Gastroesophageal sphincter (tissue), 4 donors: ENCODE measurements around the gene PRR15L. TPM values are rescaled to one million over a fixed set of nuclear protein-coding genes. Genes with fewer than 3 reads are reported as not detected.

Experiments used
- ATAC-seq: fragments of 150-250 bp; one replicate; pipeline ENCODE4 v1.9.1; 2016; ENCODE audit warnings: mild to moderate bottlenecking, moderate library complexity
- H3K27ac ChIP-seq, 4 donors: fragments of 200-600 bp; sonication (generic) in 3 of 4; 1 replicate in 3 of 4; 2 replicates in 1 of 4; pipeline ENCODE4 v1.5.1; 2016 to 2019
- H3K27me3 ChIP-seq: fragments of 200-600 bp; sonication (generic); one replicate; pipeline ENCODE4 v1.5.1; 2019
- H3K36me3 ChIP-seq, 2 donors: fragments of 200-600 bp; sonication (generic); one replicate each; pipeline ENCODE4 v1.5.1; 2019; ENCODE audit warnings: control low read depth in 1 of 2
- H3K4me1 ChIP-seq, 3 donors: fragments of 200-600 bp; sonication (generic); 1 replicate in 2 of 3; 2 replicates in 1 of 3; pipeline ENCODE4 v1.5.1; 2016 to 2019; ENCODE audit warnings: control low read depth in 2 of 3
- H3K4me3 ChIP-seq, 2 donors: fragments of 200-600 bp; sonication (generic); one replicate each; pipeline ENCODE4 v1.5.1; 2019; ENCODE audit warnings: mild to moderate bottlenecking in 1 of 2, moderate library complexity in 1 of 2
- H3K9me3 ChIP-seq, 3 donors: fragments of 200-600 bp; sonication (generic); one replicate each; pipeline ENCODE4 v1.5.1; 2017 to 2019; ENCODE audit warnings: control low read depth in 2 of 3
- EP300 ChIP-seq: sonication (generic); formaldehyde crosslinking; IDR thresholded peaks from one replicate; pipeline ENCODE4 v1.6.1; 2017; ENCODE audit warnings: antibody characterized with exemption, mild to moderate bottlenecking
- POLR2A ChIP-seq, 2 donors: fragments of 450-650 bp; IDR thresholded peaks; one replicate each; pipeline ENCODE4 v1.6.1; 2017; ENCODE audit warnings: antibody characterized with exemption in 2 of 2, mild to moderate bottlenecking in 2 of 2, moderate library complexity in 1 of 2
- POLR2AphosphoS5 ChIP-seq: sonication (generic); formaldehyde crosslinking; IDR thresholded peaks from one replicate; pipeline ENCODE4 v1.6.1; 2017; ENCODE audit warnings: antibody characterized with exemption
- WGBS, 2 donors: methylation state at CpG; one replicate each; pipeline ENCODE4 v1.1.5; 2018; ENCODE audit warnings: low coverage in 1 of 2; 5-methylcytosine and 5-hydroxymethylcytosine counted together
- total RNA-seq, 4 donors: library from RNA; depleted of rRNA; stranded (reverse); fragments of >200 nt; gene quantifications; one replicate each; pipeline ENCODE4 v1.1.0, GENCODE V29; 2016
- TF ChIP-seq, protein P1 (sequence below), 4 experiments: fragments of 200-600 bp in 2 of 4; fragments of 450-650 bp in 2 of 4; sonication (generic) in 1 of 4; IDR thresholded peaks; one replicate each; pipeline ENCODE4 v1.5.1; 2017 to 2019; ENCODE audit warnings: antibody characterized with exemption in 4 of 4, mild to moderate bottlenecking in 2 of 4, moderate library complexity in 2 of 4

PRR15L gene
- total RNA-seq, 4 donors from 2014 or later: 0.19 to 3.5 TPM; not detected in 2

- H3K27ac ChIP-seq: peak overlapping the region in 3 of 4 donors; percentile 57 to 72 (median 68)
- H3K27me3 ChIP-seq: no peaks in the 10 kb centered on the region
- 89% methylated on average over 9 of the region's 19 CpGs; no CpG with 5 or more reads in 1 of the 2 donors for WGBS, 2 donors
- no peaks in the 10 kb centered on the region for H3K9me3 ChIP-seq
- TF ChIP-seq, protein P1, sequence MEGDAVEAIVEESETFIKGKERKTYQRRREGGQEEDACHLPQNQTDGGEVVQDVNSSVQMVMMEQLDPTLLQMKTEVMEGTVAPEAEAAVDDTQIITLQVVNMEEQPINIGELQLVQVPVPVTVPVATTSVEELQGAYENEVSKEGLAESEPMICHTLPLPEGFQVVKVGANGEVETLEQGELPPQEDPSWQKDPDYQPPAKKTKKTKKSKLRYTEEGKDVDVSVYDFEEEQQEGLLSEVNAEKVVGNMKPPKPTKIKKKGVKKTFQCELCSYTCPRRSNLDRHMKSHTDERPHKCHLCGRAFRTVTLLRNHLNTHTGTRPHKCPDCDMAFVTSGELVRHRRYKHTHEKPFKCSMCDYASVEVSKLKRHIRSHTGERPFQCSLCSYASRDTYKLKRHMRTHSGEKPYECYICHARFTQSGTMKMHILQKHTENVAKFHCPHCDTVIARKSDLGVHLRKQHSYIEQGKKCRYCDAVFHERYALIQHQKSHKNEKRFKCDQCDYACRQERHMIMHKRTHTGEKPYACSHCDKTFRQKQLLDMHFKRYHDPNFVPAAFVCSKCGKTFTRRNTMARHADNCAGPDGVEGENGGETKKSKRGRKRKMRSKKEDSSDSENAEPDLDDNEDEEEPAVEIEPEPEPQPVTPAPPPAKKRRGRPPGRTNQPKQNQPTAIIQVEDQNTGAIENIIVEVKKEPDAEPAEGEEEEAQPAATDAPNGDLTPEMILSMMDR (IDR thresholded peaks at IDR 0.05): no peak
- TF ChIP-seq POLR2AphosphoS5: no peak
- TF ChIP-seq EP300: no peak
- ATAC-seq: no peak
- H3K36me3 ChIP-seq: peaks cover 0 to 27% of the 10 kb centered on the region in 2 donors
- peaks cover 0 to 40% (median 0%) of the 10 kb centered on the region in 3 donors for H3K4me1 ChIP-seq
- no peak overlapping the region for H3K4me3 ChIP-seq
Measured at GRCh38 chr17:47916489-47917208, 41.0 kb downstream of the PRR15L start.

DNA sequence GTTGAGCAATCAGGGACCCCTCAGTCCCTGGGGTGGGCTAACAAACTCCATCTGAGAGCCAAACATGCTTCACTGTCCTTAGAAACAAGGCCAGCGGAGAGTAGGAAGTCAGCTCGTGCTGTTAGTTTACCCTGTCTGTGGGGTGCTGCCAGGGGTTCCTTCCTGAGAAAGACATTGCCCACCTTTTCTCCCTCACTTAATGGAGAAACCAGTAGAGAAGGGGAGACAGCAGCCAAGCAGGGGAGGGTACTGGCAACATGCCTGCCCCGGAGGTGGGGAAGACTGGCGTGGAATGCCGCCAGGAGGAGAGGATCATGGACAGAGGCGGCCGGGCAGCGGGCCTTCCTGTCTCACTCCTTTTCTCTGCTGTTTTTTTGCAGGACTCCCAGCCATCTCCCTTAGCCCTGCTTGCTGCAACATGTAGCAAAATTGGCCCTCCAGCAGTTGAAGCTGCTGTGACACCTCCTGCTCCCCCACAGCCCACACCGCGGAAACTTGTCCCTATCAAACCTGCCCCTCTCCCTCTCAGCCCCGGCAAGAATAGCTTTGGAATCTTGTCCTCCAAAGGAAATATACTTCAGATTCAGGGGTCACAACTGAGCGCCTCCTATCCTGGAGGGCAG, 41.8 kb downstream of the PRR15L start:
- no peak for ATAC-seq

GRCh38 chr17:47914306-47914948, 43.3 kb downstream of the PRR15L start:
- TF ChIP-seq POLR2AphosphoS5 (no peak), POLR2A (IDR thresholded peaks at IDR 0.05) (no peak), EP300 (no peak)
- TF ChIP-seq, protein P1 (IDR thresholded peaks at IDR 0.05): no peak
- peak overlapping the region in 1 of 4 donors; percentile 68 for H3K27ac ChIP-seq

More for the DNA sequence above, 41.8 kb downstream of the PRR15L start:
- Histone ChIP-seq H3K27ac (peak overlapping the region in 3 of 4 donors; percentile 57 to 72 (median 68)), H3K36me3 (peaks cover 0 to 27% of the 10 kb centered on the region in 2 donors), H3K4me1 (peaks cover 0 to 40% (median 0%) of the 10 kb centered on the region in 3 donors), H3K27me3 (no peaks in the 10 kb centered on the region), H3K9me3 (no peaks in the 10 kb centered on the region), H3K4me3 (no peak overlapping the region)
- TF ChIP-seq, protein P1 (IDR thresholded peaks at IDR 0.05): no peak
- TF ChIP-seq POLR2AphosphoS5 (no peak), POLR2A (IDR thresholded peaks at IDR 0.05) (no peak), EP300 (no peak)
- WGBS, 2 donors: 65 to 100% methylated on average over 2 to 6 of the region's 12 CpGs

DNA sequence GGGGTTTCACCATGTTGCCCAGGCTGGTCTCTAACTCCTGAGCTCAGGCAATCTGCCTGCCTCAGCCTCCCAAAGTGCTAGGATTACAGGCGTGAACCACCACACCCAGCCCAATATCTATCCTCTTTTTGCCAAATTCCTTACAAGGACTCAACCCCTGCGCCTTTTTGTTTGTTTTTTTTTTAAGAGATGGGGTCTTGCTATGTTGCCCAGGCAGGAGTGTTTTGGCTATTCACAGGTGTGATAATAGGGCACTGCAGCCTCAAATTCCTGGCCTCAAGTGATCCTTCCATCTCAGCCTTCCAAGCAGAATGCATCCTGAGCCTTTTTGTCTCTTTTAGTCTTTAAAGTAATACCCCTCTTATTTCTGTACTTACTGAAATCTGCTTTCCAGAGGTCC, 44.6 kb downstream of the PRR15L start:
- H3K4me3 ChIP-seq: no peak overlapping the region
- H3K36me3 ChIP-seq: peaks cover 0 to 23% of the 10 kb centered on the region in 2 donors
- no peak overlapping the region for H3K27ac ChIP-seq
- no peak for ATAC-seq
- no peaks in the 10 kb centered on the region for H3K9me3 ChIP-seq
- WGBS, 2 donors: 87 to 100% methylated on average over 1 to 2 of the region's 2 CpGs
- no peaks in the 10 kb centered on the region for H3K27me3 ChIP-seq
- peaks cover 0 to 56% (median 8%) of the 10 kb centered on the region in 3 donors for H3K4me1 ChIP-seq
- TF ChIP-seq POLR2AphosphoS5: no peak
- TF ChIP-seq, protein P1 (IDR thresholded peaks at IDR 0.05): no peak
- no peak for TF ChIP-seq EP300
- TF ChIP-seq POLR2A (IDR thresholded peaks at IDR 0.05): no peak

More at GRCh38 chr17:47914306-47914948, 43.3 kb downstream of the PRR15L start:
- ATAC-seq: no peak
- Histone ChIP-seq H3K27me3 (no peaks in the 10 kb centered on the region), H3K4me1 (peaks cover 0 to 42% (median 0%) of the 10 kb centered on the region in 3 donors), H3K4me3 (no peak overlapping the region), H3K9me3 (no peaks in the 10 kb centered on the region), H3K36me3 (peaks cover 0 to 23% of the 10 kb centered on the region in 2 donors)
- WGBS, 2 donors: 73 to 80% methylated on average over 1 to 4 of the region's 4 CpGs
